ENCODE results near the gene ZNF136.

Gene ZNF136

GRCh38 chr19:12194827-12195731 is 32.2 kb downstream of the ZNF136 start:
- DNase-seq (ENCODE audit: low read depth), result peak; percentile 54

- DNase-seq (ENCODE audit: low read depth), result no peak
Observed at GRCh38 chr19:12198136-12198535, 35.2 kb downstream of the ZNF136 start.

DNA sequence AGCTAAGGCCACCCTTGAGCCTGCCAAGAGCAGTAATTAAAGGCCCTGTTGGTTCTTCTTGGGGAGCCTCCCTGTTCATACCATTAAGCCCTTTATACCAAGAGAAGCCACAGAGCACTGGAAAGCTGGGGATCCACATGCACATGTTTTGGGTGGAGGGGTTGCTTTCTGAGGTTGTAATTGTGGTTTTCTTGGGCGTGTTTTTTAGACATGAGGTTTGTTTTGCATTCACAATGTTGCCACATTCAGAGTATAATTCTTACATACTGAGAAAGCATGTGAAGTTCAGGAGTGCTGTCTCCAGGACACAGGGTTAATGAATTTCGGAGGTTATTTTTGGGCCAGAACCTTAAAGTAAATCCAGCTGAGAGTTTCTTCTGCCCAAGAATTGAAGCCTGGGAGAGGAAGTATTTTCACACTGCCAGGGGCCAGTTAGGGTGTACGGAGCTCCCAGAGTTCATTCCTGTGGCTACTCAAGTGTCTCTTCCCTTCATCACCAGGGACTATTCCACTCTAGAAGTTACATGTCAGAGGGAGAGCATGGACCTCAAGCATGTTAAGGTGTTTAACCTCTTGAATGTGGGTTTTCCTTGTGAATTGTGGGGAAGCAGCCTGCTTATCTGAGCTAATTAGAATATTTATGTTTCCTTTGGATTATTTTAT is 37.0 kb downstream of the ZNF136 start:
- DNase-seq (ENCODE audit: low read depth), result no peak

DNA sequence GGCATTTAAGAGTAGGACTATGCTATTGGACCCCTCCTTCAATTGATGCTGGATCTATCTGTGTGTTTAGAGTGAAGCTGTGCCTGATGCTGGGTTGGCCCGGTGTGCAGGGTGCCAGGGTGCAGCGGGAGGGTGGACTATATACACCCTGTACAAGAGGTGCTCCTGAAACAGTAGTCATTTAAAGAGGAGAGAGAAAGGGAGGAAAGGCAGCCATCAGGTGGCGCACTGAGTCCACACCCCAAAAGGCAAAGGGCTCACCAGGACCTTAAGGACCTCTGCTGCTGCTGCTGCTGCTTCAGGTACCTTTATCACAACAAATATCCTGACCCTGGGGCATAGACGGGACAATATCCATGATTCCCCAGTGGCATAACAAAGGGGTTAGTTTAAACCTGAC is 39.4 kb downstream of the ZNF136 start:
- DNase-seq (ENCODE audit: low read depth), result peak; percentile 39

GRCh38 chr19:12205296-12205695 is 42.4 kb downstream of the ZNF136 start:
- no peak for DNase-seq (ENCODE audit: low read depth)

DNA sequence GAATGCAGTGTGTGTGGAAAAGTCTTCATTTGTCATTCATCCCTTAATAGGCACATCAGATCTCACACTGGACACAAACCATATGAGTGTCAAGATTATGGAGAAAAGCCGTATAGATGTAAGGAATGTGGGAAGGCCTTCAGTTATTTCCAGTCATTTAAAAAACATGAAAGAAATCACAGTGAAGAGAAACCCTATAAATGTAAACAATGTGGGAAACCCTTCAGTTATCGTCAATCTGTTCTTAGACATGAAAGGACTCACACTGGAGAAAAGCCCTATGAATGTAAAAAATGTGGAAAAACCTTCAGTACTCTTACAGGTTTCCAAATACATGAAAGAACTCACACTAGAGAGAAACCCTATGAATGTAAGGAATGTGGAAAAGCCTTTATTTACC is 45.3 kb downstream of the ZNF136 start:
- DNase-seq (ENCODE audit: low read depth), result no peak

GRCh38 chr19:12217332-12217731 is 54.4 kb downstream of the ZNF136 start:
- no peak for DNase-seq (ENCODE audit: low read depth)

DNA sequence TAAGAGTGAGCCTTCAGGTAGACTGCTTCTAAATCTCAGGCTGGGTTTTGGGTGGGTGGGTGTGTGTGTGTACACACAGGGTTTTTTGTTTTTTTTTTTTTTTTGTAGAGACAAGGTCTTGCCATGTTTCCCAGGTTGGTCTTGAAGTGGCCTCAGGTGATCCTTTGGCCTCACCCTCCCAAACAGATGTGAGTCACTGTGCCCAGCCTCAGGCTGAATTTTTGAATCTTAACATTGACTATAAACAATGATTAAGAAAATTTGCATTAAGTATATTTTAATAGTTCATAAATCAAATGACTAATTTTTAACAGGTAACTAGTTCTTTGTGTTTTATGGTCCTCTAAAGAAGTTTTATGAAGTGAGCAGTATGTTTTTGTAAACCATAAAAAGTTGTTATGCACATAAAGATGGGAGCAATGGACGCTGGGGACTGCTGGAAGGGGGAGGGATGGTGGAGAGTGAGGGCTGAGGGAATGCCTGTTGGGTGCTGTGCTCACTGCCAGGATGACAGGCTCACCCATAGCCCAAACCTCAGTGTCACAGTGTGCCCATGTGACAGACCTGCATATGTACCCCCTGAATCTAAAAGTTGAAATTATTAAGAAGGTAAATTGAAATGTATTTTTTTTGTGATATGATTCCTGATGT is 60.2 kb downstream of the ZNF136 start:
- no peak for DNase-seq (ENCODE audit: low read depth)

GRCh38 chr19:12224676-12225075 is 61.8 kb downstream of the ZNF136 start:
- DNase-seq (ENCODE audit: low read depth), result no peak

DNA sequence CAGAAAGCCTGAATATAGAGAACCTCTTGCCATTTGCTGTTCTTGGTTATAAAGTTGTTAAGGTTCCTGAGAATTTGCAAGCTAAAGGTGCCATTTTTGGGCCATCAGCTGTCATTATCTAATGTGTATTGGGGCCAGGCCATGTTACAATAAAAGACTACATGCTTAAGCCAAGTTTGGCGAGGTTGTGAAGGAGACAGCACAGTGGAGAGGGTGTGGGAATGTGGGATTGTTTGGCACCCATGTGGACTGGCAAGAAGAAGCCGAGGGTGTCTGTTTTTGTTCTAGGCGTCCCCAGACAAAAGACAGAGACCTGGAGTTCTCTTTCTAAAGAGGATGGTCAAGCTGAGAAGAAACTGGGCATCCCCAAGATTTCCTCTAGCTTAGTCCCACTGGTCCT is 67.1 kb downstream of the ZNF136 start:
- no peak for DNase-seq (ENCODE audit: low read depth)

DNA sequence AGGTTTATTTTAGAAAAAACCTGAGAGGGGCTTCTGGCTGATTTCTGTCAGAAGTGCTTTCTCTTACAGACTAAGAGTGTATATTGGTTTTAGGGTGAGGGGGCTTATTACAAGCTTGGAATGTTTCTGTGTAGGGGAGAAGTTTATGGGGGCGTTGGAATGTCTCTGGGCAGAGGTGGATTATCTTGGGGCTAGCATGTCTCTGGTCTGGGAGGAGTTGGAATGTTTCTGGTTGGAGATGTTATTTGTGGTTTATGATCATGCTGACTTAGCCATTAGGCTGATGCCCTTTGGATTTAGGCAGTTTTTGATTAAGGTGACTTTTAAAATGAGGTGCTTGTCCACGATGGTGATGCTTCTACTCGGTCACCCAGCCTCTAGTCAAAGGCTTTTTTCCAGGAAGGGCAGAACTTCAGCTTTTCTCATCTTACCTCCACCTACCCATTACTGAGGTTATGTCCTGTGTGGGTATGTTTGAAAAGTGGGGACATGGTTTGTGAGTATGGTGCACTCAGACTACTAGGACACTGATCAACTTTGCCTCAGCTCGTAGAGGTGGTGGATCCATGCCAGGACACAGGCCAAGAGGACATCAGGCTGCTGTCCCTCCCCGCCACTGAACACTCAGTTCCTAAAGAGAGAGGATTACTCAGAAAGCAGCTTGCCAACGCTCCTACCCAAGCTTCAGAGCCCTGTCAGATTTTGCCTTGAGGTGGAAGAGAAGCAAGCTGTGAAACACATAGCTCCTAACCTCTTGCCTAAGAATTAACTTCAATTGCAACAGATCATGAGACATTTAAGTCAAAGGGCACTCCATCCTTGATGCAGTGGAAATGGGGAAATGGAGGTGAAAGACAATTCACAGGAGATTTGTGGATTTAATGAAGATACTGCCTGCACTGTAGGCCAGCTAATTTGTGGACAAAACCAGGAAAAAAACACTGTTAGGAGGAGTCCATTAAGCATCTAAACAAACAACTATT is 68.1 kb downstream of the ZNF136 start:
- no peak for DNase-seq (ENCODE audit: low read depth)

GRCh38 chr19:12232961-12233360 is 70.1 kb downstream of the ZNF136 start:
- DNase-seq (ENCODE audit: low read depth), result no peak

DNA sequence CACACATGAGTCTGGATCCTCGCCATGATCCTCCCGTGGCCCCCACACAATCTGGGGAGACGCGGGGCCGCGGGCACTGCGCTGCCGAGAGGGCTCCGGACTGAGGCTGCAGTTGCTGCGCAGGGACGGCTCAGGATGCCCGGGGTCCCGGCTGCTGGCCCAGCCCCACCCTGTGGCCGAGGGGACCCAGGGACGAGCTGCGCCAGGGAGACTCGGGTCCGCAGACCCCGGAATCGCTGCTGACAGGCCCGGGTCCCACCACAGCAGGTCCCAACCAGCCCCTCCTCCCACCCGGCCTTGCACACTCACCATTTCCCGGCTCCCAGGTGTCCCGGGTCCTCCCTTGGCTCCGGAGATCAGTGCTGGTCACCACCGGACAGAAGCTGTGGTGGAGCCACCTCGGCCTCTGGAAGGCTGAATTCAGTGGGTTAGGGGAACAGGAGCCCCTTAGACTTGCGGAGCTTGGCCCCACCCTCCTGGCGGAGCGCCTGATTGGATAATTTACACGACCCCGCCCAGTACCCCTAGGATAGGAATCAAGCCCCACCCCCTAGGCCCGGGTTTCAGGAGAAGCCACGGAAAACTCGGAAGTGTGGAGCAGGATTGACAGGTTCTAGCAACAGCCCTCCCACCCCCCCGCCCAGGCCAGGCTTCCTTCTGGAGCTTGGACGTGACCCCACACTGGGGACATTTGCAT is 74.4 kb downstream of the ZNF136 start:
- DNase-seq (ENCODE audit: low read depth), result no peak
